ENCODE measurements around the gene NRF1.

The NRF1 gene

GRCh38 chr7:129768614-129769399 is 157.3 kb downstream of the NRF1 start:
- Histone ChIP-seq H2AFZ (ENCODE audit: low read length) (no peak overlapping the region), H3K9me3 (replicated peaks; ENCODE audit: insufficient read depth, low read length) (no peaks in the 10 kb centered on the region), H3K9ac (ENCODE audit: low read length) (no peak overlapping the region), H3K36me3 (replicated peaks; ENCODE audit: insufficient read depth, low read length) (no peaks in the 10 kb centered on the region), H3F3A (ENCODE audit: insufficient read depth, low read length) (no peaks in the 10 kb centered on the region), H3K4me3 (ENCODE audit: low read length) (no peak overlapping the region), H3K9me2 (replicated peaks; ENCODE audit: insufficient read depth, low read length) (no peaks in the 10 kb centered on the region), H3K79me2 (ENCODE audit: low read length) (no peaks in the 10 kb centered on the region), H3K27ac (ENCODE audit: low read length) (no peak overlapping the region), H3K27me3 (replicated peaks; ENCODE audit: insufficient read depth, low read length) (no peaks in the 10 kb centered on the region), H3K4me2 (ENCODE audit: low read depth, low read length) (no peak overlapping the region), H4K20me1 (ENCODE audit: insufficient read depth, low read length) (no peaks in the 10 kb centered on the region), H3K4me1 (ENCODE audit: low read length) (no peaks in the 10 kb centered on the region)
- TF ChIP-seq CTCF (IDR thresholded peaks at IDR 0.05; ENCODE audit: low read length): no peak
- TF ChIP-seq EZH2phosphoT487 (IDR thresholded peaks at IDR 0.05; ENCODE audit: low read length): no peak
- TF ChIP-seq EZH2 (optimal IDR thresholded peaks at IDR 0.05; ENCODE audit: low read depth, low read length): no peak
- no peak for DNase-seq

GRCh38 chr7:129769400-129769774 is 157.9 kb downstream of the NRF1 start:
- Histone ChIP-seq H3K79me2 (ENCODE audit: low read length) (no peaks in the 10 kb centered on the region), H3K9me3 (replicated peaks; ENCODE audit: insufficient read depth, low read length) (no peaks in the 10 kb centered on the region), H3K27me3 (replicated peaks; ENCODE audit: insufficient read depth, low read length) (no peaks in the 10 kb centered on the region), H3K4me2 (ENCODE audit: low read depth, low read length) (no peak overlapping the region), H3K4me1 (ENCODE audit: low read length) (no peaks in the 10 kb centered on the region), H4K20me1 (ENCODE audit: insufficient read depth, low read length) (no peaks in the 10 kb centered on the region), H3K4me3 (ENCODE audit: low read length) (no peak overlapping the region), H3F3A (ENCODE audit: insufficient read depth, low read length) (no peaks in the 10 kb centered on the region), H3K9ac (ENCODE audit: low read length) (no peak overlapping the region), H2AFZ (ENCODE audit: low read length) (no peak overlapping the region), H3K36me3 (replicated peaks; ENCODE audit: insufficient read depth, low read length) (no peaks in the 10 kb centered on the region), H3K9me2 (replicated peaks; ENCODE audit: insufficient read depth, low read length) (no peaks in the 10 kb centered on the region), H3K27ac (ENCODE audit: low read length) (no peak overlapping the region)
- DNase-seq: no peak
- TF ChIP-seq EZH2phosphoT487 (IDR thresholded peaks at IDR 0.05; ENCODE audit: low read length): no peak
- TF ChIP-seq CTCF (IDR thresholded peaks at IDR 0.05; ENCODE audit: low read length): no peak
- no peak for TF ChIP-seq EZH2 (optimal IDR thresholded peaks at IDR 0.05; ENCODE audit: low read depth, low read length)

- Histone ChIP-seq H3K4me1 (ENCODE audit: low read length) (no peaks in the 10 kb centered on the region), H3K4me3 (ENCODE audit: low read length) (no peak overlapping the region), H3K27ac (ENCODE audit: low read length) (no peak overlapping the region), H3K9ac (ENCODE audit: low read length) (no peak overlapping the region), H3F3A (ENCODE audit: insufficient read depth, low read length) (no peaks in the 10 kb centered on the region), H2AFZ (ENCODE audit: low read length) (no peak overlapping the region), H3K27me3 (replicated peaks; ENCODE audit: insufficient read depth, low read length) (no peaks in the 10 kb centered on the region), H3K79me2 (ENCODE audit: low read length) (no peaks in the 10 kb centered on the region), H3K36me3 (replicated peaks; ENCODE audit: insufficient read depth, low read length) (no peaks in the 10 kb centered on the region), H3K9me3 (replicated peaks; ENCODE audit: insufficient read depth, low read length) (no peaks in the 10 kb centered on the region), H3K9me2 (replicated peaks; ENCODE audit: insufficient read depth, low read length) (no peaks in the 10 kb centered on the region), H3K4me2 (ENCODE audit: low read depth, low read length) (no peak overlapping the region), H4K20me1 (ENCODE audit: insufficient read depth, low read length) (no peaks in the 10 kb centered on the region)
- no peak for DNase-seq
- TF ChIP-seq EZH2phosphoT487 (IDR thresholded peaks at IDR 0.05; ENCODE audit: low read length) (no peak), CTCF (IDR thresholded peaks at IDR 0.05; ENCODE audit: low read length) (no peak), EZH2 (optimal IDR thresholded peaks at IDR 0.05; ENCODE audit: low read depth, low read length) (no peak)
Observed at GRCh38 chr7:129769866-129770808, 158.6 kb downstream of the NRF1 start.
